ENCODE results near the gene USP27X. TPM values are rescaled to one million over a fixed set of nuclear protein-coding genes. Genes with fewer than 3 reads are reported as not detected.

USP27X gene
- total and polyA plus RNA-seq, 2 of the 8 experiments (the other 6 are each of a cell fraction or from before 2014, with no cell fraction given), result 3.8 to 4.7 TPM

DNA sequence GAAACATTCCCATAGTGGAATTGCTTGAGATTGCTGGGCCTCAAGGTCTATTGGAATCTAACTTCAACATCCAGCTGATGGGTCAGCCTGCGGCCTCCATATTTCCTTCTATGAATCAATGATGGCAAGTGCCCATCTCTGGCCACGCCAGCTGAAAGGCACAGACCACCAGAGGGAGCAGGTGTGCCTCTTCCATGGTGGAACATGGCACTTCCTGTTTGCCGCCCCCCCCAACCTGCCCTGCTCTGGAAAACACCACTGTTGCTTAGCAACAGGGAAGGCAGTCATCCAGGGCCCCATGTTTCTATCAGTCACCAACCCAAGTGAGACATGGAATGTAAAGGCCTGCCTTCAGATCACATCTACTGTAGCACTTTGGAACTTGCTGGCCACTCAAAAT, 38.6 kb upstream of the USP27X start:
- Histone ChIP-seq H3K27me3 (replicated peaks in 1 of 4; ENCODE audit: control insufficient read depth in 3 of 4, extremely low read depth in 1 of 4, insufficient read depth in 3 of 4, low read length in 3 of 4) (no peaks in the 10 kb centered on the region), H3K9me3 (ENCODE audit: insufficient read depth in 2 of 2, low read depth in 1 of 2, low read length in 1 of 2) (no peaks in the 10 kb centered on the region), H4K91ac (replicated peaks; ENCODE audit: insufficient read length, low read length) (no peak overlapping the region), H4K5ac (ENCODE audit: insufficient read length, low read depth, low read length) (no peak overlapping the region), H3K4me3 (ENCODE audit: extremely low read depth in 1 of 4, insufficient read depth in 2 of 4, low read depth in 3 of 4, low read length in 4 of 4) (no peak overlapping the region), H3K4me2 (ENCODE audit: insufficient read depth in 1 of 2, low read depth in 2 of 2, low read length in 2 of 2) (no peak overlapping the region), H4K8ac (ENCODE audit: extremely low read depth, insufficient read depth, low read length) (no peak overlapping the region), H3K79me2 (ENCODE audit: control insufficient read depth in 1 of 2, insufficient read depth in 2 of 2, low read length in 2 of 2) (no peaks in the 10 kb centered on the region), H3K18ac (ENCODE audit: extremely low read depth, low read length) (no peak overlapping the region), H3K4me1 (replicated peaks in 1 of 4; ENCODE audit: control insufficient read depth in 3 of 4, insufficient read depth in 4 of 4, low read length in 3 of 4) (no peaks in the 10 kb centered on the region), H2AFZ (ENCODE audit: low read length) (0 out of 2 replicates have a peak overlapping the region, but pooled peaks have one; percentile 13), H3K79me1 (ENCODE audit: low read depth, low read length) (no peaks in the 10 kb centered on the region), H2BK12ac (ENCODE audit: low read depth, low read length) (no peak overlapping the region), H3K23me2 (ENCODE audit: low read depth, low read length) (no peaks in the 10 kb centered on the region), H3K36me3 (ENCODE audit: control insufficient read depth in 2 of 4, insufficient read depth in 4 of 4, low read length in 3 of 4) (no peaks in the 10 kb centered on the region), H2BK5ac (ENCODE audit: low read depth, low read length) (no peak overlapping the region), H3K56ac (replicated peaks; ENCODE audit: insufficient read length, low read depth, low read length) (no peak overlapping the region), H3K23ac (ENCODE audit: insufficient read length) (no peak overlapping the region), H3K4ac (replicated peaks; ENCODE audit: insufficient read length, low read depth, low read length) (no peak overlapping the region), H3K27ac (ENCODE audit: low read depth, low read length) (no peak overlapping the region; the same call in 1 of the 2 replicates), H3K14ac (ENCODE audit: insufficient read length) (no peak overlapping the region), H2BK120ac (replicated peaks; ENCODE audit: low read depth, low read length) (no peak overlapping the region), H2AK5ac (ENCODE audit: low read depth, low read length) (no peak overlapping the region), H3K9ac (replicated peaks in 1 of 4; ENCODE audit: extremely low read depth in 1 of 4, low read depth in 3 of 4, low read length in 3 of 4) (no peak overlapping the region), H2BK15ac (ENCODE audit: low read length) (no peak overlapping the region), H2BK20ac (ENCODE audit: low read length) (no peak overlapping the region), H4K20me1 (replicated peaks in 1 of 2; ENCODE audit: control insufficient read depth in 1 of 2, insufficient read depth in 2 of 2, low read length in 2 of 2) (no peaks in the 10 kb centered on the region)
- DNase-seq (ENCODE audit: low read depth in 1 of 2, low spot score in 2 of 2) (peak; percentile 17 to 63), FAIRE-seq (peak; percentile 63)
- WGBS, 2 experiments (ENCODE audit: extremely low coverage in 1 of 2, insufficient coverage in 1 of 2, insufficient read length in 1 of 2, insufficient replicate concordance in 2 of 2, low coverage in 1 of 2, low lambda C conversion rate in 2 of 2, missing lambda C conversion rate in 1 of 2), result 20% methylated on average over 2 of the region's 3 CpGs; no CpG with 5 or more reads in 1 of the 2 experiments
- CTCF ChIA-PET (ENCODE audit: partially characterized antibody), result interaction anchor here (0.6 to 5.6 kb wide), 8 partner anchors 13 to 1220 kb away, joined by 3 to 32 read pairs (median 6); partner anchors contain the start of genes PAGE4 and USP27X
- POLR2A ChIA-PET (ENCODE audit: partially characterized antibody), result interaction anchor here (0.6 kb wide), 1 partner anchor 882 kb away, joined by 3 read pairs; no protein-coding TSS in a partner anchor
- TF ChIP-seq, protein P1, sequence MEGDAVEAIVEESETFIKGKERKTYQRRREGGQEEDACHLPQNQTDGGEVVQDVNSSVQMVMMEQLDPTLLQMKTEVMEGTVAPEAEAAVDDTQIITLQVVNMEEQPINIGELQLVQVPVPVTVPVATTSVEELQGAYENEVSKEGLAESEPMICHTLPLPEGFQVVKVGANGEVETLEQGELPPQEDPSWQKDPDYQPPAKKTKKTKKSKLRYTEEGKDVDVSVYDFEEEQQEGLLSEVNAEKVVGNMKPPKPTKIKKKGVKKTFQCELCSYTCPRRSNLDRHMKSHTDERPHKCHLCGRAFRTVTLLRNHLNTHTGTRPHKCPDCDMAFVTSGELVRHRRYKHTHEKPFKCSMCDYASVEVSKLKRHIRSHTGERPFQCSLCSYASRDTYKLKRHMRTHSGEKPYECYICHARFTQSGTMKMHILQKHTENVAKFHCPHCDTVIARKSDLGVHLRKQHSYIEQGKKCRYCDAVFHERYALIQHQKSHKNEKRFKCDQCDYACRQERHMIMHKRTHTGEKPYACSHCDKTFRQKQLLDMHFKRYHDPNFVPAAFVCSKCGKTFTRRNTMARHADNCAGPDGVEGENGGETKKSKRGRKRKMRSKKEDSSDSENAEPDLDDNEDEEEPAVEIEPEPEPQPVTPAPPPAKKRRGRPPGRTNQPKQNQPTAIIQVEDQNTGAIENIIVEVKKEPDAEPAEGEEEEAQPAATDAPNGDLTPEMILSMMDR (IDR thresholded peaks at IDR 0.05; ENCODE audit: control extremely low read depth in 1 of 3, insufficient read depth in 1 of 3, low read depth in 1 of 3, low read length in 3 of 3), result peak; percentile 57 to 74 (median 68)
- TF ChIP-seq, protein P2, sequence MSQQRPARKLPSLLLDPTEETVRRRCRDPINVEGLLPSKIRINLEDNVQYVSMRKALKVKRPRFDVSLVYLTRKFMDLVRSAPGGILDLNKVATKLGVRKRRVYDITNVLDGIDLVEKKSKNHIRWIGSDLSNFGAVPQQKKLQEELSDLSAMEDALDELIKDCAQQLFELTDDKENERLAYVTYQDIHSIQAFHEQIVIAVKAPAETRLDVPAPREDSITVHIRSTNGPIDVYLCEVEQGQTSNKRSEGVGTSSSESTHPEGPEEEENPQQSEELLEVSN (IDR thresholded peaks at IDR 0.05), result no peak
- TF ChIP-seq CTBP2 (IDR thresholded peaks at IDR 0.05; ENCODE audit: borderline replicate concordance, insufficient read depth, insufficient read length, low read length) (no peak), TBP (IDR thresholded peaks at IDR 0.05; ENCODE audit: low read depth, low read length) (no peak), HDAC2 (IDR thresholded peaks at IDR 0.05; ENCODE audit: borderline replicate concordance in 1 of 2, low read depth in 2 of 2, low read length in 2 of 2) (no peak), SAP30 (IDR thresholded peaks at IDR 0.05; ENCODE audit: insufficient read depth, insufficient replicate concordance, low read length) (no peak), CHD2 (IDR thresholded peaks at IDR 0.05; ENCODE audit: low read length) (no peak), RAD21 (IDR thresholded peaks at IDR 0.05 in 1 of 2, conservative IDR thresholded peaks at IDR 0.05 in 1 of 2; ENCODE audit: low read depth in 2 of 2, low read length in 2 of 2) (peak; percentile 31 to 41; a peak in 3 of 4 replicates), YY1 (IDR thresholded peaks at IDR 0.05; ENCODE audit: low read depth, low read length) (peak; percentile 54; the same call in 1 of the 2 replicates)
